Measurements from ENCODE around the gene PHF21A.

Gene PHF21A

GRCh38 chr11:45896422-45896984 is 224.8 kb downstream of the PHF21A start:
- no CpG with 5 or more reads among the region's 19 CpGs for WGBS (ENCODE audit: insufficient coverage, insufficient read length)
- no peaks in the 10 kb centered on the region for H3K36me3 ChIP-seq (ENCODE audit: control insufficient read depth, insufficient read depth, low read length)
- no peak for DNase-seq (ENCODE audit: low read depth, low spot score)
- H3K4me3 ChIP-seq (ENCODE audit: low read length): no peak overlapping the region
- H3K27me3 ChIP-seq (ENCODE audit: control insufficient read depth, insufficient read depth, low read length): no peaks in the 10 kb centered on the region
- H3K9me3 ChIP-seq (ENCODE audit: control insufficient read depth, insufficient read depth, low read length): no peaks in the 10 kb centered on the region
- peaks cover 11% of the 10 kb centered on the region for H3K4me1 ChIP-seq (ENCODE audit: control insufficient read depth, insufficient read depth, low read length)
- no peak overlapping the region for H3K27ac ChIP-seq (ENCODE audit: low read length)

GRCh38 chr11:45895553-45896259 is 225.5 kb downstream of the PHF21A start:
- peaks cover 9% of the 10 kb centered on the region for H3K4me1 ChIP-seq (ENCODE audit: control insufficient read depth, insufficient read depth, low read length)
- no peaks in the 10 kb centered on the region for H3K36me3 ChIP-seq (ENCODE audit: control insufficient read depth, insufficient read depth, low read length)
- H3K4me3 ChIP-seq (ENCODE audit: low read length): no peak overlapping the region
- H3K9me3 ChIP-seq (ENCODE audit: control insufficient read depth, insufficient read depth, low read length): no peaks in the 10 kb centered on the region
- no peak overlapping the region for H3K27ac ChIP-seq (ENCODE audit: low read length)
- no peaks in the 10 kb centered on the region for H3K27me3 ChIP-seq (ENCODE audit: control insufficient read depth, insufficient read depth, low read length)
- no peak for DNase-seq (ENCODE audit: low read depth, low spot score)
- no CpG with 5 or more reads among the region's 8 CpGs for WGBS (ENCODE audit: insufficient coverage, insufficient read length)

GRCh38 chr11:45894555-45895247 is 226.6 kb downstream of the PHF21A start:
- Histone ChIP-seq H3K27ac (ENCODE audit: low read length) (no peak overlapping the region), H3K36me3 (ENCODE audit: control insufficient read depth, insufficient read depth, low read length) (no peaks in the 10 kb centered on the region), H3K27me3 (ENCODE audit: control insufficient read depth, insufficient read depth, low read length) (no peaks in the 10 kb centered on the region), H3K4me1 (ENCODE audit: control insufficient read depth, insufficient read depth, low read length) (peaks cover 7% of the 10 kb centered on the region), H3K4me3 (ENCODE audit: low read length) (no peak overlapping the region), H3K9me3 (ENCODE audit: control insufficient read depth, insufficient read depth, low read length) (no peaks in the 10 kb centered on the region)
- no peak for DNase-seq (ENCODE audit: low read depth, low spot score)
- no CpG with 5 or more reads among the region's 6 CpGs for WGBS (ENCODE audit: insufficient coverage, insufficient read length)

GRCh38 chr11:45892856-45893255 is 228.4 kb downstream of the PHF21A start:
- peaks cover 7% of the 10 kb centered on the region; the same call in 1 of the 2 replicates for H3K4me1 ChIP-seq (ENCODE audit: control insufficient read depth, insufficient read depth, low read length)
- no peaks in the 10 kb centered on the region for H3K9me3 ChIP-seq (ENCODE audit: control insufficient read depth, insufficient read depth, low read length)
- H3K36me3 ChIP-seq (ENCODE audit: control insufficient read depth, insufficient read depth, low read length): no peaks in the 10 kb centered on the region
- H3K4me3 ChIP-seq (ENCODE audit: low read length): no peak overlapping the region
- DNase-seq (ENCODE audit: low read depth, low spot score): no peak
- no peak overlapping the region for H3K27ac ChIP-seq (ENCODE audit: low read length)
- WGBS (ENCODE audit: insufficient coverage, insufficient read length): no CpG with 5 or more reads among the region's 5 CpGs
- no peaks in the 10 kb centered on the region for H3K27me3 ChIP-seq (ENCODE audit: control insufficient read depth, insufficient read depth, low read length)

GRCh38 chr11:45890886-45891550 is 230.2 kb downstream of the PHF21A start:
- Histone ChIP-seq H3K27ac (ENCODE audit: low read length) (no peak overlapping the region), H3K4me3 (ENCODE audit: low read length) (no peak overlapping the region), H3K4me1 (ENCODE audit: control insufficient read depth, insufficient read depth, low read length) (peaks cover 4% of the 10 kb centered on the region), H3K9me3 (ENCODE audit: control insufficient read depth, insufficient read depth, low read length) (no peaks in the 10 kb centered on the region), H3K36me3 (ENCODE audit: control insufficient read depth, insufficient read depth, low read length) (no peaks in the 10 kb centered on the region), H3K27me3 (ENCODE audit: control insufficient read depth, insufficient read depth, low read length) (no peaks in the 10 kb centered on the region)
- WGBS (ENCODE audit: insufficient coverage, insufficient read length): no CpG with 5 or more reads among the region's 9 CpGs
- no peak for DNase-seq (ENCODE audit: low read depth, low spot score)

GRCh38 chr11:45889966-45890365 is 231.3 kb downstream of the PHF21A start:
- peaks cover 2% of the 10 kb centered on the region; the same call in 1 of the 2 replicates for H3K4me1 ChIP-seq (ENCODE audit: control insufficient read depth, insufficient read depth, low read length)
- no peaks in the 10 kb centered on the region for H3K9me3 ChIP-seq (ENCODE audit: control insufficient read depth, insufficient read depth, low read length)
- WGBS (ENCODE audit: insufficient coverage, insufficient read length): no CpG with 5 or more reads among the region's 9 CpGs
- no peak overlapping the region for H3K27ac ChIP-seq (ENCODE audit: low read length)
- no peak overlapping the region for H3K4me3 ChIP-seq (ENCODE audit: low read length)
- no peaks in the 10 kb centered on the region for H3K36me3 ChIP-seq (ENCODE audit: control insufficient read depth, insufficient read depth, low read length)
- no peaks in the 10 kb centered on the region for H3K27me3 ChIP-seq (ENCODE audit: control insufficient read depth, insufficient read depth, low read length)
- no peak for DNase-seq (ENCODE audit: low read depth, low spot score)

GRCh38 chr11:45889555-45889954 is 231.7 kb downstream of the PHF21A start:
- Histone ChIP-seq H3K4me3 (ENCODE audit: low read length) (no peak overlapping the region), H3K4me1 (ENCODE audit: control insufficient read depth, insufficient read depth, low read length) (peaks cover 2% of the 10 kb centered on the region; the same call in 1 of the 2 replicates), H3K9me3 (ENCODE audit: control insufficient read depth, insufficient read depth, low read length) (no peaks in the 10 kb centered on the region), H3K27me3 (ENCODE audit: control insufficient read depth, insufficient read depth, low read length) (no peaks in the 10 kb centered on the region), H3K36me3 (ENCODE audit: control insufficient read depth, insufficient read depth, low read length) (no peaks in the 10 kb centered on the region), H3K27ac (ENCODE audit: low read length) (no peak overlapping the region)
- DNase-seq (ENCODE audit: low read depth, low spot score): no peak
- WGBS (ENCODE audit: insufficient coverage, insufficient read length): no CpG with 5 or more reads among the region's 8 CpGs

GRCh38 chr11:45887587-45887986 is 233.7 kb downstream of the PHF21A start:
- Histone ChIP-seq H3K27ac (ENCODE audit: low read length) (no peak overlapping the region), H3K4me1 (ENCODE audit: control insufficient read depth, insufficient read depth, low read length) (peaks cover 2% of the 10 kb centered on the region; the same call in 1 of the 2 replicates), H3K36me3 (ENCODE audit: control insufficient read depth, insufficient read depth, low read length) (no peaks in the 10 kb centered on the region), H3K9me3 (ENCODE audit: control insufficient read depth, insufficient read depth, low read length) (no peaks in the 10 kb centered on the region), H3K27me3 (ENCODE audit: control insufficient read depth, insufficient read depth, low read length) (no peaks in the 10 kb centered on the region), H3K4me3 (ENCODE audit: low read length) (no peak overlapping the region)
- WGBS (ENCODE audit: insufficient coverage, insufficient read length): no CpG with 5 or more reads among the region's 10 CpGs
- no peak for DNase-seq (ENCODE audit: low read depth, low spot score)

- no CpG with 5 or more reads among the region's 4 CpGs for WGBS (ENCODE audit: insufficient coverage, insufficient read length)
- no peak overlapping the region for H3K4me3 ChIP-seq (ENCODE audit: low read length)
- peaks cover 2% of the 10 kb centered on the region; the same call in 1 of the 2 replicates for H3K4me1 ChIP-seq (ENCODE audit: control insufficient read depth, insufficient read depth, low read length)
- H3K27me3 ChIP-seq (ENCODE audit: control insufficient read depth, insufficient read depth, low read length): no peaks in the 10 kb centered on the region
- H3K36me3 ChIP-seq (ENCODE audit: control insufficient read depth, insufficient read depth, low read length): no peaks in the 10 kb centered on the region
- DNase-seq (ENCODE audit: low read depth, low spot score): no peak
- H3K27ac ChIP-seq (ENCODE audit: low read length): no peak overlapping the region
- H3K9me3 ChIP-seq (ENCODE audit: control insufficient read depth, insufficient read depth, low read length): no peaks in the 10 kb centered on the region
These were observed 234.3 kb downstream of the PHF21A start for GRCh38 chr11:45886816-45887520.
